ENCODE data around the gene PATJ.
"Not testable (repeated sequence)": the region's sequence is repeated elsewhere in the genome, so short reads cannot be mapped to it uniquely, and the experiment has no call there.

GRCh38 chr1:61894296-61894695 lies 152.0 kb downstream of the PATJ start:
- not testable (repeated sequence) for TF ChIP-seq CTCF, POLR2A (IDR thresholded peaks at IDR 0.05)

Data from esophagus squamous epithelium (tissue), 4 donors.